HUES48 (cell line): ENCODE results near the gene FOXK2.

Source experiments
- H3K27ac ChIP-seq: one replicate; pipeline ENCODE4 v1.7.0; 2013; ENCODE audit warnings: low read depth, low read length, inconsistent platforms
- H3K27me3 ChIP-seq: 2 replicates; pipeline ENCODE4 v1.6.1; 2013; ENCODE audit warnings: mild to moderate bottlenecking, low read length; ENCODE audit not compliant: control insufficient read depth, insufficient read depth
- H3K36me3 ChIP-seq: 2 replicates; pipeline ENCODE4 v1.6.1; 2013; ENCODE audit warnings: low read length; ENCODE audit not compliant: control insufficient read depth, insufficient read depth
- H3K4me1 ChIP-seq: 2 replicates; pipeline ENCODE4 v1.6.1; 2013; ENCODE audit warnings: mild to moderate bottlenecking, low read length; ENCODE audit not compliant: control insufficient read depth, insufficient read depth
- H3K4me3 ChIP-seq: 2 replicates; pipeline ENCODE4 v1.5.1; 2013; ENCODE audit warnings: mild to moderate bottlenecking, low read depth, low read length
- H3K9ac ChIP-seq: 2 replicates; pipeline ENCODE4 v1.6.1; 2013; ENCODE audit warnings: mild to moderate bottlenecking, low read depth, low read length, moderate library complexity
- H3K9me3 ChIP-seq: 2 replicates; pipeline ENCODE4 v1.6.1; 2013; ENCODE audit warnings: low read length; ENCODE audit not compliant: control insufficient read depth, insufficient read depth

Gene FOXK2

DNA sequence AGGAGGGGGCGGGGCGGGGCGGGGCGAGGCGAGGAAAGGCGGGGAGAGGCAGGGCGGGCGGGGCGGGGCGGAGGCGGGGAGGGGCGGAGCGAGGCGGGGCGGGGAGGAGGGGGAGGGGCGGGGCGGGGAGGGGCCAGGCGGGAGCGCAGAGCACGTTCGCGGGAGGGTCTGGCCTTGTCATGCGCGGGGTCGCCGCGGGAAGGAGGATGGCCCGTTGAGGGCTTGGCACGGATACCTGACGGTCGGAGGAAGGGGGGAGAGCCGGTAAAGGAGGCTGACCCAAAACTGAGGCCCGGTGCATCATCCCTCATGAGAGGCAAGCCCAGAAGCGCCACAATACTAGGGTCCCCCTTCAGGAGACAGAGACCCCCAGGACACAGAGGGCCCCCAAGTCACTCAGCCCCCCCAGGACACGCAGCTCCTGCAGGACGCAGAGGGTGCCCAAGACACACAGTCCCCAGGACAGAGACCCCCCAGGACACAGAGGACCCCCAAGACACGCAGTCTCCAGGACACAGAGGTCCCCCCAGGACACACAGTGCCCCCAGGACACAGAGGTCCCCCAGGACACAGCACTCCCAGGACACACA, 129.3 kb downstream of the FOXK2 start:
- Histone ChIP-seq H3K9ac (no peak overlapping the region), H3K27me3 (no peaks in the 10 kb centered on the region), H3K9me3 (no peaks in the 10 kb centered on the region), H3K4me1 (no peaks in the 10 kb centered on the region; the same call in 1 of the 2 replicates), H3K36me3 (peaks cover 8% of the 10 kb centered on the region), H3K27ac (no peak overlapping the region), H3K4me3 (peak overlapping the region; percentile 59)

DNA sequence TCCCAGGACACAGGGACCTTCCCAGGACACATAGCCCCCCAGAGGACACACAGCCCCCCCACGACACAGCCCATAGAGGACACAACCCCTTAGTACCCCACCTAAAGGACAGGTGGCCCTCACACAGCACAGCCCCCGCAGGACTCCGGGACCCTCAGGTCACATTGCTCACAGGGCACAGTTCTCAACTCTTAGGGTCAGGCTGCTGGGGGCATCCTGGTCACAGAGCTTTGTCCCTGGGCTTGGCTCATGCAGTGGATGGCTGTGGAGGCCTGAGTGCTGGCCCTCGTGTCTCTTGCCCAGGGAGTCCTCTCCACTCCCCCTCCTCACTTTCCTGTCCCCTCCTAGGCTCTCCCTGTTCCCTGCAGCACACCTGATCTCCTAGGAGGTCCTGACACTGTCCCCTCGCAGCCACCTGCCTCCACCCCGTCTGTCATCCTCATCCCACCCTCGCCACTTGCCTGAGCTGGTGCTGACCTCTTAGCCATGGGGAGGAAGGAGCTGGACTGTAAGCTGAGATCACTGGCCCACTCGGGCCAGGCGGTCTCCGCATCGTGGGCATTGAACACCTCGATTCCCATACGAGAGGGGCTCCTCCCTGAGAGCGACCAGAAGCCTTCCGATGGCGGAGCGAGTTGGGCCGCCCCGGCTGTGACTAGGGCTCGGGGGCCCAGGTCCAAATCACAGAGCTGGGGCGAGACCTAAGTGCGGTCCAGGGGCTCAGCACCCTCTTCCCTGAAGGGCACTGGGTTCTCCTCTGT, 130.1 kb downstream of the FOXK2 start:
- no peak overlapping the region for H3K4me3 ChIP-seq
- H3K9ac ChIP-seq = no peak overlapping the region
- peaks cover under 1% of the 10 kb centered on the region; the same call in 1 of the 2 replicates for H3K36me3 ChIP-seq
- no peaks in the 10 kb centered on the region; the same call in 1 of the 2 replicates for H3K4me1 ChIP-seq
- H3K27ac ChIP-seq = no peak overlapping the region
- no peaks in the 10 kb centered on the region for H3K9me3 ChIP-seq
- no peaks in the 10 kb centered on the region for H3K27me3 ChIP-seq

DNA sequence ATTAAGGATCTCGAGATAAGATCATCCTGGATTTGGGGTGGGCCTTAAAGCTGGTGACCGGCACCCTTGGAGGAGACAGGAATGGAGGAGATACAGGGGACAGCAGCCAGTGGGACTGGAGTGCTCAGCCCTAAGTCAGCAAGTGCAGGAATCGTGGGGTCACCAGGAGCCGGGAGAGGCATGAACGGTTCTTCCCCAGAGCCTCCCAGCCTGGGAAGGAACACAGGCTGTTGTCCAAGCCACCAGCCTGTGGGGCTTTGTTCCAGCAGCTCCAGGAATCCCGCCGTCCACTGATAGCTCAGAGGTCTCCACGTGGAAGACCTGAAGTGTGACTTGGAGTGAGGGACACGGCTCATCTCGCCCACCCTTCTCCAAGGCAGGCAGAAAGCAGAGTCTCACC, 131.2 kb downstream of the FOXK2 start:
- Histone ChIP-seq H3K4me3 (no peak overlapping the region), H3K9me3 (no peaks in the 10 kb centered on the region), H3K27ac (no peak overlapping the region), H3K27me3 (no peaks in the 10 kb centered on the region), H3K36me3 (no peaks in the 10 kb centered on the region), H3K4me1 (no peaks in the 10 kb centered on the region; the same call in 1 of the 2 replicates), H3K9ac (no peak overlapping the region)

DNA sequence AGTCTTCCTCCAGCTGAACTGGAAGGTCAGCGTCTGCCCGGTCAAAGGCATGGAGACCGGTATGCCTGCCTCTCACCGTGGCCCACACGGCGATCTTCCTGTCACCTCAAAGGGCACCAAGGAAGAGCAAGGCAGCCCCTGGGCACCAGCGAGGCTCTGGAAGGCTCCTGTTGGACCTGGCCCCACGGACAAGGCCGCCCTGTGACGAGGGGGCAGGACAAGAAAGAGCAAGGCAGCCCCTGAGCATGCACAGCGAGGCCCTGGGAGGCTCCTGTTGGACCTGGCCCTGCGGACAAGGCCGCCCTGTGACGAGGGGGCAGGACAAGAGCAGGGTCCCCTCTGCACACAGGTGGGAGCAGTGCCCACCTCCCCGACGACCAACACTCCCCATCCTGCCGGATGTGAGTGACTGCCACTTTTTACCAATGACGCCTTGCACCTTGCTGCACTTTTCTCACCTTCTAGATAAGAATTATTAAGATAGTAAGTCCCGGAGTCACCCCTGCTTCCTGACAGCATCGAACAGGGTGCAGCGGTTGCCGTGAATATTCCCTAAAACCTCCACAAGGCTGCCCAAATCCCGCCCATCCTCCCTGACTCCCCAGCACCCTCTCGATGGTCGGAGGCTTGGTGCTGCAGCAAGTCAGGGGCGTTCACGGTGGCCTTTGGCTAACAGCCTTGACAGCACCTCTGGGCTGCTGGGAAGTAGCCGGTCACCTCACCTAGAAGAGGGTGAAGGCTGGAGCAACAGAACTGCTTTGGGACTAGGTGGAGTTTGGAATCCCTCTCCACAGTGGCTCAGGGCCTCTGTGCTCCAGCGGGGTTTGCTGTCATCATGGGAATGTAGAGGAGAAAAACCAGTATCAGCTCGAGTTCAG, 134.4 kb downstream of the FOXK2 start:
- H3K27ac ChIP-seq = no peak overlapping the region
- no peaks in the 10 kb centered on the region for H3K36me3 ChIP-seq
- H3K9ac ChIP-seq = no peak overlapping the region
- no peaks in the 10 kb centered on the region for H3K27me3 ChIP-seq
- H3K4me1 ChIP-seq = no peaks in the 10 kb centered on the region
- H3K9me3 ChIP-seq = no peaks in the 10 kb centered on the region
- H3K4me3 ChIP-seq = no peak overlapping the region
